ENCODE results near the gene CREB3L1.
"Not testable (repeated sequence)": the region's sequence is repeated elsewhere in the genome, so short reads cannot be mapped to it uniquely, and the experiment has no call there.

Gene CREB3L1

GRCh38 chr11:46254133-46254491 lies 23.4 kb upstream of the CREB3L1 start:
- TF ChIP-seq ZFX (IDR thresholded peaks at IDR 0.05; ENCODE audit: borderline replicate concordance) (no peak), CTCF (IDR thresholded peaks at IDR 0.05) (no peak)
- H3K27ac ChIP-seq = no peak overlapping the region

- TF ChIP-seq ZFX (IDR thresholded peaks at IDR 0.05; ENCODE audit: borderline replicate concordance) (no peak), CTCF (IDR thresholded peaks at IDR 0.05) (no peak)
- H3K27ac ChIP-seq = no peak overlapping the region
Measured at GRCh38 chr11:46256540-46257001, 20.9 kb upstream of the CREB3L1 start.

GRCh38 chr11:46259347-46259746 lies 18.1 kb upstream of the CREB3L1 start:
- H3K27ac ChIP-seq = not testable (repeated sequence)

GRCh38 chr11:46259971-46260560 lies 17.4 kb upstream of the CREB3L1 start:
- TF ChIP-seq ZFX (IDR thresholded peaks at IDR 0.05; ENCODE audit: borderline replicate concordance) = no peak

GRCh38 chr11:46263120-46263519 lies 14.3 kb upstream of the CREB3L1 start:
- TF ChIP-seq ZFX (IDR thresholded peaks at IDR 0.05; ENCODE audit: borderline replicate concordance) = no peak
- no peak for TF ChIP-seq CTCF (IDR thresholded peaks at IDR 0.05)
- no peak overlapping the region for H3K27ac ChIP-seq

More at GRCh38 chr11:46259971-46260560, 17.4 kb upstream of the CREB3L1 start:
- H3K27ac ChIP-seq = no peak overlapping the region

- TF ChIP-seq ZFX (IDR thresholded peaks at IDR 0.05; ENCODE audit: borderline replicate concordance) = no peak
- no peak for TF ChIP-seq CTCF (IDR thresholded peaks at IDR 0.05)
Measured at GRCh38 chr11:46264030-46264429, 13.4 kb upstream of the CREB3L1 start.

GRCh38 chr11:46264976-46265375 lies 12.5 kb upstream of the CREB3L1 start:
- TF ChIP-seq ZFX (IDR thresholded peaks at IDR 0.05; ENCODE audit: borderline replicate concordance) (no peak), CTCF (IDR thresholded peaks at IDR 0.05) (no peak)
- H3K27ac ChIP-seq = no peak overlapping the region

More at GRCh38 chr11:46264030-46264429, 13.4 kb upstream of the CREB3L1 start:
- no peak overlapping the region for H3K27ac ChIP-seq

GRCh38 chr11:46265764-46266163 lies 11.7 kb upstream of the CREB3L1 start:
- TF ChIP-seq ZFX (IDR thresholded peaks at IDR 0.05; ENCODE audit: borderline replicate concordance) (no peak), CTCF (IDR thresholded peaks at IDR 0.05) (no peak)
- H3K27ac ChIP-seq = no peak overlapping the region

All from 22Rv1 (cell line).